Neural cell (in vitro differentiated cells): ENCODE data around the gene MEF2A. TPM values are rescaled to one million over a fixed set of nuclear protein-coding genes. Genes with fewer than 3 reads are reported as not detected.
A peak's percentile ranks its signal among the peaks of the same experiment; 100 is the strongest.

Experiments used
- H2AFZ ChIP-seq: fragments of 200-600, 300-800 bp; sonication (generic), shearing (Covaris generic); 2 replicates; pipeline ENCODE4 v1.6.0; 2014; ENCODE audit warnings: low read depth, mild to moderate bottlenecking, antibody characterized with exemption, low read length, moderate library complexity
- H3F3A ChIP-seq: fragments of 200-600 bp; shearing (Covaris generic); 2 replicates; pipeline ENCODE4 v1.6.1; 2016; ENCODE audit warnings: mild to moderate bottlenecking, moderate library complexity, mixed read lengths, antibody characterized with exemption, low read length; ENCODE audit not compliant: insufficient read depth, poor library complexity, severe bottlenecking
- H3K27ac ChIP-seq: fragments of 200-600, 300-800 bp; sonication (generic), shearing (Covaris generic); 2 replicates; pipeline ENCODE4 v1.5.1; 2014; ENCODE audit warnings: mild to moderate bottlenecking, low read length, moderate library complexity
- H3K27me3 ChIP-seq: fragments of 300-800, 200-600 bp; sonication (generic), shearing (Covaris generic); 2 replicates; pipeline ENCODE4 v1.6.0; 2014; ENCODE audit warnings: mild to moderate bottlenecking, low read depth, low read length, moderate library complexity; ENCODE audit not compliant: insufficient read depth
- H3K36me3 ChIP-seq: fragments of 300-800, 200-600 bp; sonication (generic), shearing (Covaris generic); 2 replicates; pipeline ENCODE4 v1.5.1; 2014; ENCODE audit warnings: mild to moderate bottlenecking, antibody characterized with exemption, low read length, moderate library complexity; ENCODE audit not compliant: insufficient read depth
- H3K4me2 ChIP-seq: fragments of 300-800, 200-600 bp; sonication (generic), shearing (Covaris generic); 2 replicates; pipeline ENCODE4 v1.6.0; 2014; ENCODE audit warnings: mild to moderate bottlenecking, low read length
- H3K4me3 ChIP-seq: fragments of 300-800, 200-600 bp; sonication (generic), shearing (Covaris generic); 2 replicates; pipeline ENCODE4 v1.5.1; 2014; ENCODE audit warnings: mild to moderate bottlenecking, low read length, moderate library complexity
- H3K79me2 ChIP-seq: fragments of 200-600 bp; shearing (Covaris generic); replicated peaks from 2 replicates; pipeline ENCODE4 v1.6.0; 2014; ENCODE audit warnings: mild to moderate bottlenecking, low read length, moderate library complexity; ENCODE audit not compliant: insufficient read depth
- H3K9ac ChIP-seq: fragments of 300-800, 200-600 bp; sonication (generic), shearing (Covaris generic); 2 replicates; pipeline ENCODE4 v1.6.1; 2016; ENCODE audit warnings: mild to moderate bottlenecking, low read length, mixed read lengths
- H3K9me2 ChIP-seq: fragments of 200-600 bp; shearing (Covaris generic); 2 replicates; pipeline ENCODE4 v1.6.1; 2016; ENCODE audit warnings: mild to moderate bottlenecking, low read length, mixed read lengths; ENCODE audit not compliant: insufficient read depth
- H3K9me3 ChIP-seq: fragments of 200-600, 300-800 bp; sonication (generic), shearing (Covaris generic); 2 replicates; pipeline ENCODE4 v1.6.1; 2016; ENCODE audit warnings: mild to moderate bottlenecking, mixed run types, low read length, moderate library complexity, mixed read lengths
- H4K20me1 ChIP-seq: fragments of 200-600 bp; shearing (Covaris generic); 2 replicates; pipeline ENCODE4 v1.6.1; 2016; ENCODE audit warnings: mild to moderate bottlenecking, mixed run types; ENCODE audit not compliant: insufficient read depth
- EP300 ChIP-seq: fragments of 450-650 bp; conservative IDR thresholded peaks from 2 replicates; pipeline ENCODE4 v1.6.1; 2014; ENCODE audit warnings: antibody characterized with exemption, mild to moderate bottlenecking, moderate library complexity; ENCODE audit not compliant: poor library complexity, severe bottlenecking
- EZH2 ChIP-seq: fragments of 200-600, 300-800 bp; shearing (Covaris generic), sonication (generic); IDR thresholded peaks from 2 replicates; pipeline ENCODE4 v1.6.1; 2014; ENCODE audit warnings: antibody characterized with exemption, low read length, borderline replicate concordance, mild to moderate bottlenecking; ENCODE audit not compliant: insufficient read depth, poor library complexity, severe bottlenecking
- MXI1 ChIP-seq: fragments of 450-650 bp; conservative IDR thresholded peaks from 2 replicates; pipeline ENCODE4 v1.6.1; 2014; ENCODE audit warnings: antibody characterized with exemption, mild to moderate bottlenecking; ENCODE audit not compliant: poor library complexity, severe bottlenecking
- POLR2AphosphoS5 ChIP-seq: IDR thresholded peaks from 2 replicates; pipeline ENCODE4 v1.6.1; 2012
- RAD21 ChIP-seq: fragments of 450-650 bp; conservative IDR thresholded peaks from 2 replicates; pipeline ENCODE4 v1.6.1; 2014; ENCODE audit warnings: antibody characterized with exemption, mild to moderate bottlenecking, moderate library complexity
- REST ChIP-seq: IDR thresholded peaks from 2 replicates; pipeline ENCODE4 v1.6.1; 2012; ENCODE audit warnings: borderline replicate concordance
- SMC3 ChIP-seq: fragments of 450-650 bp; conservative IDR thresholded peaks from 2 replicates; pipeline ENCODE4 v1.6.1; 2014; ENCODE audit warnings: antibody characterized with exemption, mild to moderate bottlenecking, moderate library complexity; ENCODE audit not compliant: poor library complexity
- TAF1 ChIP-seq: IDR thresholded peaks from 2 replicates; pipeline ENCODE4 v1.6.1; 2012; ENCODE audit warnings: low read depth
- polyA plus RNA-seq: library from polyadenylated mRNA; depleted of rRNA; stranded (reverse); fragments of >200 nt; gene quantifications from 2 replicates; pipeline ENCODE4 v1.2.3, GENCODE V29; 2014
- TF ChIP-seq, protein P1 (sequence below): fragments of 450-650 bp; IDR thresholded peaks from 2 replicates; pipeline ENCODE4 v1.5.1; 2014; ENCODE audit warnings: antibody characterized with exemption, mild to moderate bottlenecking, moderate library complexity; ENCODE audit not compliant: poor library complexity, severe bottlenecking

Gene MEF2A
- polyA plus RNA-seq, 1 donor from 2014 or later: 32.2 TPM

GRCh38 chr15:99613887-99614647 lies 48.3 kb downstream of the MEF2A start:
- Histone ChIP-seq H3K9me3 (no peaks in the 10 kb centered on the region), H3F3A (no peaks in the 10 kb centered on the region), H3K36me3 (no peaks in the 10 kb centered on the region), H3K27me3 (no peaks in the 10 kb centered on the region), H2AFZ (no peak overlapping the region), H3K9ac (no peak overlapping the region), H3K4me3 (no peak overlapping the region), H3K27ac (peak overlapping the region; percentile 12), H4K20me1 (no peaks in the 10 kb centered on the region), H3K79me2 (peaks cover 9% of the 10 kb centered on the region), H3K9me2 (no peaks in the 10 kb centered on the region), H3K4me2 (no peak overlapping the region)
- TF ChIP-seq RAD21: no peak
- TF ChIP-seq SMC3: no peak
- TF ChIP-seq POLR2AphosphoS5: no peak
- TF ChIP-seq, protein P1, sequence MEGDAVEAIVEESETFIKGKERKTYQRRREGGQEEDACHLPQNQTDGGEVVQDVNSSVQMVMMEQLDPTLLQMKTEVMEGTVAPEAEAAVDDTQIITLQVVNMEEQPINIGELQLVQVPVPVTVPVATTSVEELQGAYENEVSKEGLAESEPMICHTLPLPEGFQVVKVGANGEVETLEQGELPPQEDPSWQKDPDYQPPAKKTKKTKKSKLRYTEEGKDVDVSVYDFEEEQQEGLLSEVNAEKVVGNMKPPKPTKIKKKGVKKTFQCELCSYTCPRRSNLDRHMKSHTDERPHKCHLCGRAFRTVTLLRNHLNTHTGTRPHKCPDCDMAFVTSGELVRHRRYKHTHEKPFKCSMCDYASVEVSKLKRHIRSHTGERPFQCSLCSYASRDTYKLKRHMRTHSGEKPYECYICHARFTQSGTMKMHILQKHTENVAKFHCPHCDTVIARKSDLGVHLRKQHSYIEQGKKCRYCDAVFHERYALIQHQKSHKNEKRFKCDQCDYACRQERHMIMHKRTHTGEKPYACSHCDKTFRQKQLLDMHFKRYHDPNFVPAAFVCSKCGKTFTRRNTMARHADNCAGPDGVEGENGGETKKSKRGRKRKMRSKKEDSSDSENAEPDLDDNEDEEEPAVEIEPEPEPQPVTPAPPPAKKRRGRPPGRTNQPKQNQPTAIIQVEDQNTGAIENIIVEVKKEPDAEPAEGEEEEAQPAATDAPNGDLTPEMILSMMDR: no peak
- TF ChIP-seq REST: no peak
- no peak for TF ChIP-seq EP300
- TF ChIP-seq TAF1: no peak
- TF ChIP-seq MXI1: no peak
- TF ChIP-seq EZH2: no peak

GRCh38 chr15:99614749-99615288 lies 49.0 kb downstream of the MEF2A start:
- no peaks in the 10 kb centered on the region for H3K36me3 ChIP-seq
- no peak overlapping the region for H3K4me3 ChIP-seq
- no peaks in the 10 kb centered on the region for H3K9me3 ChIP-seq
- no peaks in the 10 kb centered on the region for H4K20me1 ChIP-seq
- H3K79me2 ChIP-seq: peaks cover 9% of the 10 kb centered on the region
- no peaks in the 10 kb centered on the region for H3K9me2 ChIP-seq
- TF ChIP-seq POLR2AphosphoS5: peak; percentile 38
- no peak for TF ChIP-seq EZH2
- no peak for TF ChIP-seq REST
- TF ChIP-seq RAD21: no peak
- TF ChIP-seq TAF1: no peak
- H3K27ac ChIP-seq: peak overlapping the region; percentile 12
- no peak overlapping the region for H3K4me2 ChIP-seq
- H3K9ac ChIP-seq: no peak overlapping the region
- H3K27me3 ChIP-seq: no peaks in the 10 kb centered on the region
- no peaks in the 10 kb centered on the region for H3F3A ChIP-seq
- no peak overlapping the region for H2AFZ ChIP-seq
